Measurements from ENCODE around the gene ANAPC10. TPM values are rescaled to one million over a fixed set of nuclear protein-coding genes. Genes with fewer than 3 reads are reported as not detected.

ANAPC10 gene
- polyA plus RNA-seq, 2 of the 4 experiments (the other 2 are of a cell fraction) = 16.4 to 33.8 TPM

GRCh38 chr4:144954230-144954629 lies 143.8 kb downstream of the ANAPC10 start:
- no peak for ATAC-seq
- ChIA-PET POLR2A (no interaction called here), CTCF (no interaction called here)
- no peak for TF ChIP-seq RAD21 (conservative IDR thresholded peaks at IDR 0.05 in 1 of 2, IDR thresholded peaks at IDR 0.05 in 1 of 2)
- no peak for TF ChIP-seq POLR2A (IDR thresholded peaks at IDR 0.05; ENCODE audit: low read length)
- no peak for TF ChIP-seq JUN (IDR thresholded peaks at IDR 0.05)
- TF ChIP-seq CEBPB (IDR thresholded peaks at IDR 0.05) = no peak
- no peak for TF ChIP-seq SMC3 (IDR thresholded peaks at IDR 0.05)
- TF ChIP-seq CBX2 (IDR thresholded peaks at IDR 0.05; ENCODE audit: borderline replicate concordance, low read depth) = no peak
- TF ChIP-seq FOXS1 (CRISPR knock-in tag; IDR thresholded peaks at IDR 0.05) = no peak
- Histone ChIP-seq H3K4me1 (no peaks in the 10 kb centered on the region), H3K4me3 (no peak overlapping the region), H3K9me3 (no peaks in the 10 kb centered on the region), H3K4me2 (no peak overlapping the region), H3K27ac (no peak overlapping the region)
- DNase-seq (ENCODE audit: low read depth in 1 of 2, low spot score in 1 of 2) = no peak
- no peak for FAIRE-seq
- WGBS (ENCODE audit: missing lambda C conversion rate) = 17% methylated on average over 1 of the region's 1 CpG

GRCh38 chr4:144948421-144948820 lies 149.6 kb downstream of the ANAPC10 start:
- H3K27ac ChIP-seq = no peak overlapping the region
- WGBS (ENCODE audit: missing lambda C conversion rate) = 39% methylated on average over 5 of the region's 5 CpGs
- H3K4me1 ChIP-seq = no peaks in the 10 kb centered on the region
- no peak for ATAC-seq
- H3K4me2 ChIP-seq = no peak overlapping the region
- no peak overlapping the region for H3K4me3 ChIP-seq
- ChIA-PET CTCF (no interaction called here), POLR2A (no interaction called here)
- TF ChIP-seq FOSL2 (IDR thresholded peaks at IDR 0.05) (no peak), FOSL2 (CRISPR knock-in tag; IDR thresholded peaks at IDR 0.05) (no peak), CHD4 (IDR thresholded peaks at IDR 0.05; ENCODE audit: borderline replicate concordance) (no peak)
- no peak for DNase-seq (ENCODE audit: low read depth in 1 of 2, low spot score in 1 of 2)
- FAIRE-seq = no peak
- H3K9me3 ChIP-seq = no peaks in the 10 kb centered on the region

- FAIRE-seq = no peak
- WGBS (ENCODE audit: missing lambda C conversion rate) = 83% methylated on average over 2 of the region's 2 CpGs
These were observed 150.0 kb downstream of the ANAPC10 start for GRCh38 chr4:144948009-144948408.

More at GRCh38 chr4:144948009-144948408, 150.0 kb downstream of the ANAPC10 start:
- ChIA-PET POLR2A (no interaction called here), CTCF (no interaction called here)
- Histone ChIP-seq H3K27ac (no peak overlapping the region), H3K9me3 (no peaks in the 10 kb centered on the region), H3K4me2 (no peak overlapping the region), H3K4me3 (no peak overlapping the region), H3K4me1 (no peaks in the 10 kb centered on the region)
- DNase-seq (ENCODE audit: low read depth in 1 of 2, low spot score in 1 of 2) (no peak), ATAC-seq (no peak)
- TF ChIP-seq ESRRA (IDR thresholded peaks at IDR 0.05; ENCODE audit: borderline replicate concordance, low read length) (no peak), CBX2 (IDR thresholded peaks at IDR 0.05; ENCODE audit: borderline replicate concordance, low read depth) (no peak), CTCF (IDR thresholded peaks at IDR 0.05) (no peak), BCL3 (IDR thresholded peaks at IDR 0.05) (no peak), TFCP2L1 (CRISPR knock-in tag; IDR thresholded peaks at IDR 0.05) (no peak), PHF8 (IDR thresholded peaks at IDR 0.05; ENCODE audit: borderline replicate concordance, low read depth) (no peak), RCOR1 (IDR thresholded peaks at IDR 0.05; ENCODE audit: low read depth, low read length) (no peak), RNF2 (IDR thresholded peaks at IDR 0.05; ENCODE audit: borderline replicate concordance, low read depth) (no peak), SMC3 (IDR thresholded peaks at IDR 0.05) (no peak)

Other genes with a start within 250 kb of the ANAPC10 start
- gene ABCE1, start 115 bp upstream of the ANAPC10 start, polyA plus RNA-seq (2011; rRNA removed) = 113 and 130 TPM in 2 replicates
- 120 to 138 TPM (median 125 TPM) in 3 replicates for gene ABCE1, start 115 bp upstream of the ANAPC10 start, polyA plus RNA-seq (2017; fragmentation: RNase III; extraction: RNeasy Plus Mini Kit Qiagen cat#74134 plus additional on column Dnase treatment)
- gene OTUD4, start 82.4 kb upstream of the ANAPC10 start, polyA plus RNA-seq (2011; rRNA removed) = 28.3 and 34.8 TPM in 2 replicates
- 11.5 to 13.1 TPM (median 12.6 TPM) in 3 replicates for gene OTUD4, start 82.4 kb upstream of the ANAPC10 start, polyA plus RNA-seq (2017; fragmentation: RNase III; extraction: RNeasy Plus Mini Kit Qiagen cat#74134 plus additional on column Dnase treatment)